ENCODE results near the gene SIX1. TPM values are rescaled to one million over a fixed set of nuclear protein-coding genes. Genes with fewer than 3 reads are reported as not detected.

Gene SIX1
- polyA plus RNA-seq, 2 of the 4 experiments (the other 2 are of a cell fraction) = 4.4 to 7.2 TPM

- POLR2A ChIA-PET = no interaction called here
- TF ChIP-seq BHLHE40 (IDR thresholded peaks at IDR 0.05; ENCODE audit: low read depth, low read length) = no peak
- no peak for TF ChIP-seq ZC3H11A (IDR thresholded peaks at IDR 0.05)
- no peak for TF ChIP-seq CBX8 (IDR thresholded peaks at IDR 0.05)
- TF ChIP-seq JUNB (IDR thresholded peaks at IDR 0.05) = no peak
- no peak for TF ChIP-seq POLR2AphosphoS2 (conservative IDR thresholded peaks at IDR 0.05; ENCODE audit: low read length)
- TF ChIP-seq CHD4 (IDR thresholded peaks at IDR 0.05; ENCODE audit: borderline replicate concordance) = no peak
- TF ChIP-seq ZSCAN20 (CRISPR knock-in tag; IDR thresholded peaks at IDR 0.05) = no peak
- no peak for TF ChIP-seq ZNF302 (CRISPR knock-in tag; IDR thresholded peaks at IDR 0.05)
Measured at GRCh38 chr14:60658909-60659585, 9.8 kb upstream of the SIX1 start.

GRCh38 chr14:60658211-60658690 is 9.0 kb upstream of the SIX1 start:
- ATAC-seq (no peak), DNase-seq (ENCODE audit: low read depth in 1 of 2, low spot score in 1 of 2) (no peak), FAIRE-seq (no peak)
- CTCF ChIA-PET = interaction anchor here (0.7 to 1.4 kb wide), 2 partner anchors 33 to 367 kb away, joined by 3 to 4 read pairs; no protein-coding TSS in a partner anchor
- POLR2A ChIA-PET = no interaction called here
- no peaks in the 10 kb centered on the region for H3K9me3 ChIP-seq
- H3K27ac ChIP-seq = no peak overlapping the region
- no peak overlapping the region for H3K4me3 ChIP-seq
- WGBS (ENCODE audit: missing lambda C conversion rate) = 94% methylated on average over 10 of the region's 10 CpGs
- H3K4me1 ChIP-seq = peaks cover 15% of the 10 kb centered on the region; the same call in 2 of the 3 replicates
- TF ChIP-seq ATOH8 (CRISPR knock-in tag; IDR thresholded peaks at IDR 0.05; ENCODE audit: low read depth) (no peak), CBX8 (IDR thresholded peaks at IDR 0.05) (no peak), EHF (CRISPR knock-in tag; IDR thresholded peaks at IDR 0.05) (no peak), HMGXB4 (CRISPR knock-in tag; IDR thresholded peaks at IDR 0.05; ENCODE audit: borderline replicate concordance) (no peak), CHD2 (IDR thresholded peaks at IDR 0.05; ENCODE audit: low read length, partially characterized antibody) (no peak), PBX3 (IDR thresholded peaks at IDR 0.05) (no peak), RCOR1 (IDR thresholded peaks at IDR 0.05; ENCODE audit: low read depth, low read length) (no peak), POLR2AphosphoS2 (conservative IDR thresholded peaks at IDR 0.05; ENCODE audit: low read length) (no peak), GATA3 (IDR thresholded peaks at IDR 0.05; ENCODE audit: borderline replicate concordance) (no peak), FOSL2 (IDR thresholded peaks at IDR 0.05) (no peak), FOSL2 (CRISPR knock-in tag; IDR thresholded peaks at IDR 0.05) (no peak), SMC3 (IDR thresholded peaks at IDR 0.05) (no peak), NPAS2 (CRISPR knock-in tag; IDR thresholded peaks at IDR 0.05; ENCODE audit: borderline replicate concordance) (no peak)
- peak overlapping the region; percentile 86 for H3K4me2 ChIP-seq

More at GRCh38 chr14:60658909-60659585, 9.8 kb upstream of the SIX1 start:
- no peak for ATAC-seq
- peak overlapping the region; percentile 35 for H3K4me2 ChIP-seq
- CTCF ChIA-PET = interaction anchor here (1.2 to 1.4 kb wide), 2 partner anchors 9 to 34 kb away, joined by 4 read pairs; partner anchors contain the start of gene SIX1
- H3K4me3 ChIP-seq = no peak overlapping the region
- no peak overlapping the region for H3K27ac ChIP-seq
- no peak for FAIRE-seq
- DNase-seq (ENCODE audit: low read depth in 1 of 2, low spot score in 1 of 2) = no peak
- 52% methylated on average over 4 of the region's 4 CpGs for WGBS (ENCODE audit: missing lambda C conversion rate)
- H3K4me1 ChIP-seq = peaks cover 15% of the 10 kb centered on the region; the same call in 2 of the 3 replicates
- H3K9me3 ChIP-seq = no peaks in the 10 kb centered on the region

All from A549 (cell line).